ENCODE data around the gene FOXP1. TPM values are rescaled to one million over a fixed set of nuclear protein-coding genes. Genes with fewer than 3 reads are reported as not detected.

Gene FOXP1
- total RNA-seq, 1 experiment from 2014 or later, result 75.3 TPM

DNA sequence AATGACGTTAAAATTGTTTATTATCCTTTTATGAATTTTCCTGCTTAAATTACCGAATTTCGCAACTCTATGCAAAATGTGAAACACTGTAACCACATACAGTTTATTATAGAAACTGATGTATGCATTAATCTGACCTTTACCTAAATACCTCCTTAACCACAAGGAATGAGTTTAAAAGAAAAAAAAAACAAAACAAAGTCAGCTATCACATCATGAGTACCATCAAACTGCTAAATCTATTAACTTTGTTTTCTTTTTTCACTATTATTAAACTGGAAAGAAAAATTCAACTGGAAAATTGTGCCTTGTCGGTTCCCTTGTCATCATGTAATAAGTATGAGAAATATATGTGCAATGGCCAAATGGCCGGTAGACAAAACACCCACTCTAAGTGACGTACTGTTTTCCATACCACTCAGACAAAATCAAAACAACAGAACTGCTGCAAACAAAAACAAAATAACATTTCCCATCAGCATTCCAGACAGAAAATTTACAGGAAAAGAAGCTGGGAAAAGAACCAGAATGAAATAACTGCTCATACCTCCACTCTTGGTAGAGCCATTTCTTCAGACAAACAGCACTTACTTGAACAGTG lies 415.3 kb downstream of the FOXP1 start:
- H3K23me2 ChIP-seq (ENCODE audit: insufficient read length, low read depth, low read length, poor library complexity, severe bottlenecking), result no peaks in the 10 kb centered on the region
- no peaks in the 10 kb centered on the region for H4K20me1 ChIP-seq (ENCODE audit: control insufficient read depth, insufficient read depth, insufficient read length)
- Mint-ChIP-seq H3K27ac (peak overlapping the region in 1 of 3 experiments; percentile 56; a peak in 1 of 7 replicates), H3K4me1 (peaks cover 37 to 53% of the 10 kb centered on the region in 2 experiments), H3K36me3 (ENCODE audit: insufficient read depth in 1 of 3, low read depth in 3 of 3) (peaks cover 5 to 15% (median 5%) of the 10 kb centered on the region in 3 experiments; a peak in 3 of 7 replicates), H3K27me3 (ENCODE audit: low read depth) (no peaks in the 10 kb centered on the region), H3K9me3 (no peaks in the 10 kb centered on the region), H3K4me3 (no peak overlapping the region)
- DNase-seq, result no peak
- no peak overlapping the region for H4K91ac ChIP-seq (ENCODE audit: insufficient read length, low read depth, low read length)
- no peak overlapping the region for H2BK120ac ChIP-seq (ENCODE audit: low read depth, low read length, poor library complexity, severe bottlenecking)
- H3K4me1 ChIP-seq (ENCODE audit: insufficient read depth, low read length), result peaks cover 5% of the 10 kb centered on the region; the same call in 1 of the 2 replicates
- no peak overlapping the region for H2BK5ac ChIP-seq (ENCODE audit: insufficient read length, low read length)
- H2AK5ac ChIP-seq (ENCODE audit: insufficient read length, low read length), result no peak overlapping the region
- H2BK15ac ChIP-seq (ENCODE audit: low read depth, low read length), result no peak overlapping the region
- no peak overlapping the region for H2BK12ac ChIP-seq (ENCODE audit: insufficient read length, low read depth, low read length)
- H3K4ac ChIP-seq (ENCODE audit: low read depth, low read length), result no peak overlapping the region
- no peak overlapping the region for H3K18ac ChIP-seq (ENCODE audit: insufficient read length, low read depth, low read length)
- no peak overlapping the region for H3K56ac ChIP-seq (ENCODE audit: insufficient read length, low read depth, low read length)
- no peaks in the 10 kb centered on the region for H3K9me3 ChIP-seq (ENCODE audit: control insufficient read depth, low read depth, low read length)
- no peak overlapping the region for H4K5ac ChIP-seq (ENCODE audit: insufficient read length, low read depth, low read length)
- no peak overlapping the region for H2AFZ ChIP-seq (ENCODE audit: low read length)
- H3K27ac ChIP-seq (ENCODE audit: insufficient read length, low read depth, low read length), result no peak overlapping the region
- H3K79me1 ChIP-seq (ENCODE audit: insufficient read depth, low read depth, low read length, poor library complexity, severe bottlenecking), result no peaks in the 10 kb centered on the region
- H3K23ac ChIP-seq (ENCODE audit: insufficient read length, low read depth, low read length), result no peak overlapping the region
- no peak overlapping the region for H3K9ac ChIP-seq (ENCODE audit: extremely low read depth, insufficient read length, low read length)
- WGBS (ENCODE audit: extremely low coverage, insufficient read length, low lambda C conversion rate), result no CpG with 5 or more reads among the region's 6 CpGs
- no peak overlapping the region for H3T11ph ChIP-seq (ENCODE audit: low read length)
- H3K27me3 ChIP-seq (ENCODE audit: insufficient read depth, low read length), result no peaks in the 10 kb centered on the region
- H3K14ac ChIP-seq (ENCODE audit: insufficient read depth, low read length), result no peak overlapping the region
- H3K79me2 ChIP-seq (ENCODE audit: insufficient read depth, low read length), result no peaks in the 10 kb centered on the region
- TF ChIP-seq, protein P1, sequence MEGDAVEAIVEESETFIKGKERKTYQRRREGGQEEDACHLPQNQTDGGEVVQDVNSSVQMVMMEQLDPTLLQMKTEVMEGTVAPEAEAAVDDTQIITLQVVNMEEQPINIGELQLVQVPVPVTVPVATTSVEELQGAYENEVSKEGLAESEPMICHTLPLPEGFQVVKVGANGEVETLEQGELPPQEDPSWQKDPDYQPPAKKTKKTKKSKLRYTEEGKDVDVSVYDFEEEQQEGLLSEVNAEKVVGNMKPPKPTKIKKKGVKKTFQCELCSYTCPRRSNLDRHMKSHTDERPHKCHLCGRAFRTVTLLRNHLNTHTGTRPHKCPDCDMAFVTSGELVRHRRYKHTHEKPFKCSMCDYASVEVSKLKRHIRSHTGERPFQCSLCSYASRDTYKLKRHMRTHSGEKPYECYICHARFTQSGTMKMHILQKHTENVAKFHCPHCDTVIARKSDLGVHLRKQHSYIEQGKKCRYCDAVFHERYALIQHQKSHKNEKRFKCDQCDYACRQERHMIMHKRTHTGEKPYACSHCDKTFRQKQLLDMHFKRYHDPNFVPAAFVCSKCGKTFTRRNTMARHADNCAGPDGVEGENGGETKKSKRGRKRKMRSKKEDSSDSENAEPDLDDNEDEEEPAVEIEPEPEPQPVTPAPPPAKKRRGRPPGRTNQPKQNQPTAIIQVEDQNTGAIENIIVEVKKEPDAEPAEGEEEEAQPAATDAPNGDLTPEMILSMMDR (conservative IDR thresholded peaks at IDR 0.05), result no peak
- no peak overlapping the region for H2BK20ac ChIP-seq (ENCODE audit: low read depth, low read length, poor library complexity, severe bottlenecking)
- no peak overlapping the region for H3K4me2 ChIP-seq (ENCODE audit: insufficient read depth, insufficient read length, low read length)
- no peak overlapping the region for H4K8ac ChIP-seq (replicated peaks; ENCODE audit: insufficient read length, low read depth, low read length)

Data from H9 (cell line).